GM12892 (cell line): ENCODE results near the gene TSSC4.

Experiments used
- POLR2A ChIP-seq: IDR thresholded peaks from 2 replicates; pipeline ENCODE4 v1.6.1; 2011; ENCODE audit warnings: low read depth, low read length, control low read depth
- TAF1 ChIP-seq: IDR thresholded peaks from 2 replicates; pipeline ENCODE4 v1.6.1; 2011; ENCODE audit warnings: low read depth, mild to moderate bottlenecking, control low read depth, low read length, borderline replicate concordance

DNA sequence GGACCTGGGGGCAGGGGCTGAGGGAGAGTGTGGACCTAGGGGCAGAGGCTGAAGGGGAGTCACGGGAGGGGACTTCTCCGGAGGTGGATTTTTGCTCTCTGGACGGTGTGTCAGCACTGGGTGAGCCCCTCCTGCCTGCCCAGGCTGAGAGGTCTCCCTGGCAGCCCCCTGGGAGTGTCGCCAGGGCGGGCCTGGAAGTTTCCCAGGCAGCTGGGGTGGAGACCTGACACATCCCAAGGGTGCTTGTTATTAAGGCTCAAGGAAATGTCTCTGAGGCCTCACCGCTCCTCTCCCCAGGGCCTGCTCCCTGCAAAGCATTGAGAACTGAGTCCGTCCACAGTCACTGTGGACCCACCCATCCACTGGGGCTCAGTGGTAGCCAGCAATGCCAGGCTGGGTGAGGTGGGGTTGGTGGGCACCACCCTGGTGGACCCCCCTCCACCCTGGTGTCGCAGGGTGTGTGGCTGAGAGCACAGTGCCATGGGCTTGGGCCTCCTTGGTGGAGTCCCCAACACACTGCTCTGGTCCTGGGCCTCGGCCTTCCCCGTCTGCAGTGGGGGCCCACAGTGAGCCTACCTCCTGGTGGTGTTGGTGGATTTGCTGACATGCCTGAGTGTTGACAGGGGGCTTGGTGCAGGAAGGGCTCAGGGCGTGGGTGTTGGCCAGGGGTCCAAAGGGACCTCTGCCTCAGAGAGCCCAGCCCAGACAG lies 20.9 kb upstream of the TSSC4 start:
- TF ChIP-seq POLR2A, result 0 out of 2 replicates have a peak, but pooled peaks have one; percentile 8
- no peak for TF ChIP-seq TAF1
